GM23248 (cell line): Measurements from ENCODE around the gene NOTCH1. TPM values are rescaled to one million over a fixed set of nuclear protein-coding genes. Genes with fewer than 3 reads are reported as not detected.

Source experiments
- DNase-seq: peaks from one replicate; pipeline ENCODE4 v3.0.0-alpha.2; 2015
- H2AFZ ChIP-seq: fragments of 200-600 bp; sonication (generic); 2 replicates; pipeline ENCODE4 v1.6.1; 2016; ENCODE audit warnings: antibody characterized with exemption
- H3F3A ChIP-seq: fragments of 200-600 bp; sonication (generic); 2 replicates; pipeline ENCODE4 v1.6.1; 2016; ENCODE audit warnings: mild to moderate bottlenecking, antibody characterized with exemption, mixed run types; ENCODE audit not compliant: insufficient read depth
- H3K27ac ChIP-seq: fragments of 200-600 bp; sonication (generic); 2 replicates; pipeline ENCODE4 v1.5.1; 2016; ENCODE audit warnings: mild to moderate bottlenecking
- H3K27me3 ChIP-seq: fragments of 200-600 bp; sonication (generic); replicated peaks from 2 replicates; pipeline ENCODE4 v1.6.1; 2016; ENCODE audit warnings: mild to moderate bottlenecking; ENCODE audit not compliant: insufficient read depth
- H3K36me3 ChIP-seq: fragments of 200-600 bp; sonication (generic); 2 replicates; pipeline ENCODE4 v1.6.1; 2016; ENCODE audit warnings: low read depth, mild to moderate bottlenecking
- H3K4me1 ChIP-seq: fragments of 200-600 bp; sonication (generic); 2 replicates; pipeline ENCODE4 v1.6.1; 2016; ENCODE audit warnings: mild to moderate bottlenecking; ENCODE audit not compliant: insufficient read depth
- H3K4me2 ChIP-seq: fragments of 200-600 bp; sonication (generic); one replicate; pipeline ENCODE4 v1.6.1; 2016; ENCODE audit warnings: mild to moderate bottlenecking; ENCODE audit not compliant: unreplicated experiment
- H3K4me3 ChIP-seq: fragments of 200-600 bp; sonication (generic); 2 replicates; pipeline ENCODE4 v1.5.1; 2016; ENCODE audit warnings: mild to moderate bottlenecking
- H3K79me2 ChIP-seq: fragments of 200-600 bp; sonication (generic); 2 replicates; pipeline ENCODE4 v1.6.1; 2016; ENCODE audit warnings: mild to moderate bottlenecking; ENCODE audit not compliant: insufficient read depth
- H3K9ac ChIP-seq: fragments of 200-600 bp; sonication (generic); 2 replicates; pipeline ENCODE4 v1.6.1; 2016; ENCODE audit warnings: mild to moderate bottlenecking
- H3K9me2 ChIP-seq: fragments of 200-600 bp; sonication (generic); 2 replicates; pipeline ENCODE4 v1.6.1; 2016; ENCODE audit warnings: mixed run types, mild to moderate bottlenecking, moderate library complexity; ENCODE audit not compliant: insufficient read depth
- H3K9me3 ChIP-seq: fragments of 200-600 bp; sonication (generic); one replicate; pipeline ENCODE4 v1.6.1; 2017; ENCODE audit warnings: low read depth
- H4K20me1 ChIP-seq: fragments of 200-600 bp; sonication (generic); 2 replicates; pipeline ENCODE4 v1.6.0; 2016; ENCODE audit not compliant: insufficient read depth
- EZH2 ChIP-seq: fragments of 200-600 bp; sonication (generic); IDR thresholded peaks from 2 replicates; pipeline ENCODE4 v1.6.1; 2018; ENCODE audit warnings: antibody characterized with exemption, mild to moderate bottlenecking; ENCODE audit not compliant: insufficient read depth, poor library complexity, severe bottlenecking
- EZH2phosphoT487 ChIP-seq: fragments of 200-600 bp; sonication (generic); IDR thresholded peaks from 2 replicates; pipeline ENCODE4 v1.6.1; 2018; ENCODE audit warnings: antibody characterized with exemption, moderate library complexity, mild to moderate bottlenecking, low read depth; ENCODE audit not compliant: insufficient read depth
- WGBS, 2 experiments: methylation state at CpG; one replicate each; pipeline ENCODE4 v1.1.6; 2015 to 2017; ENCODE audit warnings: low lambda C conversion rate in 2 of 2, low coverage in 1 of 2; ENCODE audit errors: missing lambda C conversion rate in 2 of 2; 5-methylcytosine and 5-hydroxymethylcytosine counted together
- in situ Hi-C: fragments of 300-500 bp; cut with MboI; formaldehyde crosslinking; loops from 2 replicates; pipeline ENCODE4 v1.15.0; 2020
- polyA plus RNA-seq: library from polyadenylated mRNA; unstranded; fragments of >200 nt; fragmentation: Nextera tagmentation; extraction: Ambion mirVana; gene quantifications from 2 replicates; pipeline ENCODE4 v1.2.1, GENCODE V29; 2016
- total RNA-seq: library from RNA; depleted of rRNA; stranded (reverse); fragments of >200 nt; shearing (Covaris generic); gene quantifications from 2 replicates; pipeline ENCODE4 v1.2.3, GENCODE V29; 2014

Gene NOTCH1
- total and polyA plus RNA-seq, 2 experiments from 2014 or later: 1.5 to 5.7 TPM

DNA sequence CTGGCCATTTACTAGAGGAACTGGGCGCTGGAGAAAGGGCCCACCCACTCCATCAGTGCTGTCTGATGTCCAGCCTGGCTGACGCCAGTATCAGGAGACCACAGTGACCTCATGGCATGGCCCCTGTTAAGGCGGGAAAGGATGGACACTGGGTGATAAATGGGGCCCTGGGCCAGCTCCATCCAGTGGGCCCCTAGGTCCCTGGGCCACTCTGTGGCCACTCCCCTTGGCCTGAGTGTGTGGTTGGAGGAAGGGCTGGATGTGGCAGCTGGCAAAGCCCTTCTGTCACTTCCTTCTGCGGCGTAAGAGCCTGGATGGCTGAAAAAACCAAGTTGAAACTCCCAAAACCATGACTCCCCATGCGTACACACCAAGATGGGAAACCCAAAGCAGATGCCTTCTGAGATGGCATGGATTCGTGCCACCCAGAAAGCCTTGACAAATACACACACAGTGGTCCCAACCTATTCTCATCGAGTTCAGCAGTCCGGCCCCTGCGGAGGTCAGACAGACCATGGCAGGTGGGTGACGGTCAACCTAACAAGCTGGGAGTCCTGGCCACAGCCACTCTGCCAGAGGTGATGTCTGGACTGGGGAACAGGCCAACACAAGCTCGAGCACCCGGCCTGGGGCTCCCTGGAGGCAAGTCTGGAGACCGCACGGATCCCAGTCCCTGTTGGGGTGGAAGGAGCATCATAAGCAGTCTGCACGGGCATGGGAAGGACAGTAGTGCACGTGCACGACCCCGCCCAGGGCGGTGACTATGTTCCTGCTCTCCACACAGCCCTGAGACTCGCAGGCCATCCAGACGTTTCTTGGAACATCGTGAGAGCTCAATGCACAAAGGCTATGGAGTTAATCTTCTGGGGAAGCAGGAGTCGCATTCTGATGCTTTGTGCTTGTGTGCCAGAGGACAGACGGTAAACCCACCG is 45.2 kb upstream of the NOTCH1 start:
- Histone ChIP-seq H2AFZ (no peak overlapping the region), H3K79me2 (no peaks in the 10 kb centered on the region), H3F3A (no peaks in the 10 kb centered on the region), H3K4me1 (0 out of 2 replicates have a peak, but pooled peaks cover 6% of the 10 kb centered on the region), H3K36me3 (no peaks in the 10 kb centered on the region), H4K20me1 (no peaks in the 10 kb centered on the region), H3K9me3 (no peaks in the 10 kb centered on the region), H3K27ac (no peak overlapping the region), H3K9ac (no peak overlapping the region), H3K4me3 (no peak overlapping the region), H3K9me2 (no peaks in the 10 kb centered on the region), H3K27me3 (no peaks in the 10 kb centered on the region; the same call in 1 of the 2 replicates), H3K4me2 (no peak overlapping the region)
- WGBS, 2 experiments: 81 to 83% methylated on average over 20 to 26 of the region's 26 CpGs
- TF ChIP-seq EZH2 (no peak), EZH2phosphoT487 (no peak)
- DNase-seq: no peak
- in situ Hi-C loops: no loop called here

DNA sequence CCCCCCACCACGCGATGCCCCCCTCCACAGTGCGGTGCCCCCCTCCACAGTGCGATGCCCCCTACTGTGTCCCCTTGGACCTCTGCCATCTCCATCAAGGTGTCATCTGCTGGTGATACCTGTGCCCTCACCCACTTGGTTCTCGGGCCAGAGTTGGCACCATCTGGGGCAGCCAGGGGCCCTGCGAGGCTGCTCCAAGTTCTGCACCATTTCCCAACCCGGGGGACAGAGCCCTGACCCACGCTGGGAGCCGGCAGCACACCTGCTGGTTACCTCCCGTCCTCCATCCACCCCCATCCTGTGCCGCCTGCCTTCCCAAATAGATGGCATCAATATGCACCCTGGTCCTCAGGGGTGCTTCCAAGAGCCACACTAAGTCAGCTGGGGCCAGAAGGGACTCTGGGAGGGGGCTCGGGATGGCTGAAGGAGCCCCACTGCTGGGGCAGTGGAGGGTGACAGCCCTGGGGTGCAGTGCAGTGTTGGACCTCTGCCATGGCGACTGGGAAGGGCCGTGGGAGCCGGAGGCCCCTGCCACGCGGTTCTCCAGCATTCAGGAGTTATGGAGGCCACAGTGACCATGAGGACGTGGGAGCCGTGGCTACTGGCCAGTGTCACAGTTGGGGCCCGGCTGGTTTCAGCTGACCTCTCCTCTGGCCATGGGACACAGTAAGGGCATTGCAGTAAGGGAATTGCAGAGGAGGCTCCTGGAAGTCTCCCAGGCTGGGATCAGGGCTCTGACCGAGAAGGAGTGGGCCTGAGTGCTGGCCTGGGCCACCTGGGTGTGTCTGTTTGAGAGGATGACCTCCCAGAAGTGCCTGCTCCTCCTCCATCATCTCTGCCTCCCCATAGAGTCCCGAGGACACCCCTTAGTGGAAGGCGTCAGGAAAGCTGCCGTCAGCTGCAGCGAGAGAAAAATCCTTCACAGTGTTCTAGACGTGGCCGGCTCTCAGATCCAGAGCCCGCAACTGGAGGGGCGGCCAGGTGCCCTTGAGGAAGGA is 44.2 kb upstream of the NOTCH1 start:
- Histone ChIP-seq H3K9me3 (no peaks in the 10 kb centered on the region), H3K9me2 (no peaks in the 10 kb centered on the region), H3K27me3 (no peaks in the 10 kb centered on the region; the same call in 1 of the 2 replicates), H3K4me1 (0 out of 2 replicates have a peak, but pooled peaks cover 6% of the 10 kb centered on the region), H3K36me3 (no peaks in the 10 kb centered on the region), H2AFZ (no peak overlapping the region), H4K20me1 (no peaks in the 10 kb centered on the region), H3K27ac (no peak overlapping the region), H3K79me2 (no peaks in the 10 kb centered on the region), H3F3A (no peaks in the 10 kb centered on the region), H3K4me3 (no peak overlapping the region), H3K4me2 (no peak overlapping the region), H3K9ac (no peak overlapping the region)
- WGBS, 2 experiments: 68 to 70% methylated on average over 25 to 29 of the region's 29 CpGs
- TF ChIP-seq EZH2phosphoT487: no peak
- no peak for TF ChIP-seq EZH2
- in situ Hi-C loops: no loop called here
- no peak for DNase-seq

DNA sequence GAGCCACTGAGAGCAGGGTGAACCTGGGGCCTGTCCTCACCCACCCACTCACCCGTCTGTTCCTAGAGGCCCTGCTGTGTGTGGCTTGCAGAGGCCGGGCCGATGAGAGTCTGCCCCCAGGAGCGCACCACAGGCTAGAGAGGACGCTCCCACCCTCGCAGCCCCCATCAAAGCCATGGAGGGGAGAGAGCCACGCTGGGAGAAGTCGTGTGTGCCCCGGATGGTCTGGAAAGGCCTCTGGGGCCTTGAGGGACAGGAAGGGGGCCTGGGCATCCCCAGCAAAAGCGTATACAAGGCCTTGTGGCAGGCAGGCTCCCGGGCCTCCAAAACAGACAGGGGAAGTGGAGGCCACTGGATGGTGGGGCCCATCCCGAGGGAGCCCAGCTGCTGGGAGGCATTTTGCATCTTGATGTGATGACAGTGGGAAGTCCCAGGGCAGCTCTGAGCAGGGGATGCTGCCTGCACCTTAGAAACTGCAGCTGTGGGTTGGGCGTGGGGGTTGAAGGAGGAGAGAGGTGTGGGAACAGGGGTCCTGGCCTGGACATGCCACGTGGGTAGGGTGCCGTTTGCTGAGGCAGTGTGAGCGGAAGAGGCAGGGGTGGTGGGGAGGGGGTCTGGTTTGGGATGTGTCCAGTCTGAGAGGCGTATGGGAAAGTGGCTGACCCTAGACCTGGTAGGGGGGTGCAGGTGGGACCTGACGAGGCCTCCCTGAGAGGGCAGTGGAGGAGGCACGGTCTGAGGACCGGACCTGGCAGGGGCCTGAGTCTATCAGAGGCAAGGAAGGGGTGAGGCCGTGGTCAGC is 43.0 kb upstream of the NOTCH1 start:
- in situ Hi-C loops: no loop called here
- H2AFZ ChIP-seq: no peak overlapping the region
- DNase-seq: no peak

More for the DNA sequence above, 43.0 kb upstream of the NOTCH1 start:
- no peaks in the 10 kb centered on the region for H4K20me1 ChIP-seq
- WGBS, 2 experiments: 82 to 83% methylated on average over 21 of the region's 21 CpGs
- no peak overlapping the region for H3K4me3 ChIP-seq
- H3K27ac ChIP-seq: no peak overlapping the region
- H3K9me2 ChIP-seq: no peaks in the 10 kb centered on the region
- H3K4me2 ChIP-seq: no peak overlapping the region
- no peak for TF ChIP-seq EZH2
- TF ChIP-seq EZH2phosphoT487: no peak
- no peaks in the 10 kb centered on the region for H3K36me3 ChIP-seq
- H3F3A ChIP-seq: no peaks in the 10 kb centered on the region
- no peaks in the 10 kb centered on the region; the same call in 1 of the 2 replicates for H3K27me3 ChIP-seq
- 0 out of 2 replicates have a peak, but pooled peaks cover 6% of the 10 kb centered on the region for H3K4me1 ChIP-seq
- H3K79me2 ChIP-seq: no peaks in the 10 kb centered on the region
- no peak overlapping the region for H3K9ac ChIP-seq
- H3K9me3 ChIP-seq: no peaks in the 10 kb centered on the region
